Adrenal gland (tissue), 12 donors: ENCODE measurements around the gene CBARP. TPM values are rescaled to one million over a fixed set of nuclear protein-coding genes. Genes with fewer than 3 reads are reported as not detected.
A peak's percentile ranks its signal among the peaks of the same experiment; 100 is the strongest.
"Not testable (repeated sequence)": the region's sequence is repeated elsewhere in the genome, so short reads cannot be mapped to it uniquely, and the experiment has no call there.

Experiments used
- DNase-seq, 7 donors: peaks; one replicate each; pipeline ENCODE4 v3.0.0-alpha.2; 2019 to 2020
- H3K27ac ChIP-seq, 5 donors: fragments of 200-600 bp; sonication (generic) in 4 of 5; 1 replicate in 3 of 5; 2 replicates in 2 of 5; pipeline versions ENCODE4 v1.5.1 to v1.8.0; 2016 to 2020; ENCODE audit warnings: mild to moderate bottlenecking in 1 of 5
- H3K27me3 ChIP-seq: fragments of 200-600 bp; 2 replicates; pipeline ENCODE4 v1.8.0; 2021
- H3K36me3 ChIP-seq, 2 donors: fragments of 200-600 bp; replicated peaks in 1 of 2; 1 replicate in 1 of 2; 2 replicates in 1 of 2; pipeline versions ENCODE4 v1.5.1 to v1.8.0; 2018 to 2022
- H3K4me1 ChIP-seq, 2 donors: fragments of 200-600 bp; replicated peaks in 1 of 2; 1 replicate in 1 of 2; 2 replicates in 1 of 2; pipeline versions ENCODE4 v1.5.1 to v1.8.0; 2018 to 2021
- H3K4me3 ChIP-seq, 4 donors: fragments of 200-600 bp; sonication (generic) in 3 of 4; one replicate each; pipeline ENCODE4 v1.5.1; 2016 to 2018
- H3K9me3 ChIP-seq, 3 donors: fragments of 200-600 bp; sonication (generic) in 1 of 3; replicated peaks in 1 of 3; 1 replicate in 2 of 3; 2 replicates in 1 of 3; pipeline versions ENCODE4 v1.5.1 to v1.8.0; 2016 to 2021
- POLR2A ChIP-seq, 2 donors: fragments of 450-650 bp; IDR thresholded peaks; one replicate each; pipeline ENCODE4 v1.6.1; 2017; ENCODE audit warnings: antibody characterized with exemption in 2 of 2, mild to moderate bottlenecking in 2 of 2, moderate library complexity in 1 of 2
- WGBS, 4 donors: extraction: QIAGEN DNeasy Blood & Tissue Kit in 2 of 4; methylation state at CpG; one replicate each; pipeline versions ENCODE4 v1.1.5 to v1.1.7; 2013 to 2017; 5-methylcytosine and 5-hydroxymethylcytosine counted together
- intact Hi-C, 2 donors: fragments of 100-400 bp; cut with DNase I; formaldehyde crosslinking; loops; one replicate each; pipeline versions ENCODE4 v1.14.1 to v1.15.0; 2022 to 2023
- polyA plus RNA-seq, 3 donors: library from polyadenylated mRNA; stranded (reverse); fragments of 200-250 nt in 2 of 3; fragments of 350-450 nt in 1 of 3; fragmentation: Illumina TruSeq in 1 of 3; extraction: RNeasy Lipid Tissue Mini Kit (QIAGEN cat#74804) in 1 of 3; gene quantifications; one replicate each; pipeline ENCODE4 v1.2.3, GENCODE V29; 2013 to 2014
- total RNA-seq, 9 donors: library from RNA; depleted of rRNA in 4 of 9; stranded (reverse); fragments of >200 nt in 4 of 9; fragments of 120-200 nt in 1 of 9; fragmentation: NEBNext Ultra II Directional in 1 of 9; extraction: Animal tissue kit (Norgen Biotek cat#: 25700) in 1 of 9; gene quantifications; one replicate each; pipeline versions ENCODE4 v1.1.0 to v1.2.4, GENCODE V29; 2013 to 2023
- TF ChIP-seq, protein P1 (sequence below), 6 experiments: fragments of 450-650 bp in 4 of 6; fragments of 200-600 bp in 2 of 6; sonication (generic) in 1 of 6; IDR thresholded peaks; 1 replicate in 5 of 6; 2 replicates in 1 of 6; pipeline versions ENCODE4 v1.5.1 to v1.8.0; 2016 to 2021; ENCODE audit warnings: antibody characterized with exemption in 6 of 6, mild to moderate bottlenecking in 2 of 6, moderate library complexity in 1 of 6
- donor health status: healthy with polysubstance abuse.
- donor health status: Bipolar disorder and iron deficiency.
- donor health status: DM: yes; HTN: yes; CAD: no.
- donor health status: DM: no; HTN: no; CAD: no.
- donor health status: DM: no; HTN: no; CAD: no.
- donor health status: DM: yes; HTN: yes; CAD: no.

Gene CBARP
- total and polyA plus RNA-seq, 12 donors, result 0.09 to 9.3 (median 1.8) TPM; not detected in 2

DNA sequence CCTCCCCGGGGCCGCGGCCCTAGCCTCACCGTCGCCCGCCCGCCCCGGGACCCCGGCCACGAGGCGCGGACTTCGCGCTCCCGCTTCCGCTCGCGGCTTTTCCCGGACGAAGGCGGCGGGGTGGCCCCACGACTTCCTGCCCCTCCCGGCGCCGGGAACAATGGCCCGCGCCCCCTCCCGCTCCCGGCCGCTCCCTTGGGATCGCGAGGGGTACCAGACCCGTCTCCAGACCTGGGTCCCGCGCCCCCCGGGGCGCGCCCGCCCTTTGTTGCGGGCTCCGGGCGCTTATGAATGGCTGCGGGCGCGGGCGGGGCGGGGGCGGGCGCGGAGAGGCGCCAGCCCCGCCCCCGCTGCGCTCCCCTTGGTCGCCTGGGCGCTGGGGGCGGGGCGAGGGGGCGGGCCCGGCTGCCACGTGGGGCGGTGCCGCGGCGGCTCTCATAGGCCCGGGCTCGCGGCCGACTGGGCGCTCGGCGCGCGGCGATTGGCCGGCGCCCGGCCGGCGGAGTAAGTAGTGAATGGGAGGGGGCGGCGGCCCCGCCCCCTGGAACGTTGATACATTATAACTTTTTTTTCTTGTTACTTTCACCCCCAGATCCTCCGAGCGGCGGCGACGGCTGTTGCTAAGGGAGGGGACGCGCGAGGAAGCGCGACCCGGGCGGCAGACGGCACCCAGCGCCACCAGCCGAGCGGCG is 11.6 kb upstream of the CBARP start:
- peaks cover 51 to 55% of the 10 kb centered on the region in 2 donors for H3K4me1 ChIP-seq
- WGBS, 4 donors, result 0 to 1% (median 1%) methylated on average over 39 to 102 of the region's 102 CpGs
- peak; percentile 92 to 97 (median 95) for DNase-seq

DNA sequence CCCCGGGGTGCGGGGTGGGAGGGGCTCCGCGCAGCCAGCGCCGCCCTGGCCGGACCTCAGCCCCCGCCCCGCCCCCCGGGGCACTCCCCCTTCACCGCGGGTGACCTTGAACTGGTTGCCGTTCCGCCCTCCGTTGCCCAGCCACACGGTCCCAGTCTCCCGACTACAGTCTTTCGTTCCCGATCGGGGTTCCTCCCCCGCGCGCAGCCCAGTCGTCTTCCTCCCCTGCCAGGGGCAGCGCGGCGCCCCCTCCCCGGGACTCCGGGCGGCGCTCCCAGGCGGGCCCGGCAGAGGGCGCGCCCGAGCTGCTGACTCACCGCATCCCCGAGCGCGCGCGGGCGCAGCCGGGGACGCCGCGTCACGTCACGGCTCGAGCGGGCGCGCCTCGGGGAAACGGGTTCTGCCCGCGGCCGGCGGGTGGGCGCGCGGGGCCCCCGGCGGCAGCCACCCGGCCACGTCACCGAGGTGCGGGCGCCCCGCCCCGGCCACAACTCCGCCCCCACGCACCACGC is 11.0 kb upstream of the CBARP start:
- Histone ChIP-seq H3K36me3 (peaks cover 0 to 15% of the 10 kb centered on the region in 2 donors), H3K4me3 (peak overlapping the region; percentile 1 to 92 (median 77)), H3K27ac (peak overlapping the region; percentile 71 to 100 (median 99)), H3K4me1 (peaks cover 51 to 54% of the 10 kb centered on the region in 2 donors), H3K27me3 (no peaks in the 10 kb centered on the region), H3K9me3 (no peaks in the 10 kb centered on the region)
- peak; percentile 80 to 92 (median 87) for DNase-seq
- intact Hi-C loops, result no loop called here
- WGBS, 4 donors, result 0% methylated on average over 11 to 74 of the region's 74 CpGs; no CpG with 5 or more reads in 1 of the 4 donors
- TF ChIP-seq, protein P1, sequence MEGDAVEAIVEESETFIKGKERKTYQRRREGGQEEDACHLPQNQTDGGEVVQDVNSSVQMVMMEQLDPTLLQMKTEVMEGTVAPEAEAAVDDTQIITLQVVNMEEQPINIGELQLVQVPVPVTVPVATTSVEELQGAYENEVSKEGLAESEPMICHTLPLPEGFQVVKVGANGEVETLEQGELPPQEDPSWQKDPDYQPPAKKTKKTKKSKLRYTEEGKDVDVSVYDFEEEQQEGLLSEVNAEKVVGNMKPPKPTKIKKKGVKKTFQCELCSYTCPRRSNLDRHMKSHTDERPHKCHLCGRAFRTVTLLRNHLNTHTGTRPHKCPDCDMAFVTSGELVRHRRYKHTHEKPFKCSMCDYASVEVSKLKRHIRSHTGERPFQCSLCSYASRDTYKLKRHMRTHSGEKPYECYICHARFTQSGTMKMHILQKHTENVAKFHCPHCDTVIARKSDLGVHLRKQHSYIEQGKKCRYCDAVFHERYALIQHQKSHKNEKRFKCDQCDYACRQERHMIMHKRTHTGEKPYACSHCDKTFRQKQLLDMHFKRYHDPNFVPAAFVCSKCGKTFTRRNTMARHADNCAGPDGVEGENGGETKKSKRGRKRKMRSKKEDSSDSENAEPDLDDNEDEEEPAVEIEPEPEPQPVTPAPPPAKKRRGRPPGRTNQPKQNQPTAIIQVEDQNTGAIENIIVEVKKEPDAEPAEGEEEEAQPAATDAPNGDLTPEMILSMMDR (IDR thresholded peaks at IDR 0.05), result peak in 5 of 6 experiments; percentile 52 to 96 (median 78)
- no peak for TF ChIP-seq POLR2A (IDR thresholded peaks at IDR 0.05)

More for the DNA sequence above, 11.6 kb upstream of the CBARP start:
- peaks cover 0 to 21% of the 10 kb centered on the region in 2 donors for H3K36me3 ChIP-seq
- intact Hi-C loops, result no loop called here
- H3K9me3 ChIP-seq, result no peaks in the 10 kb centered on the region
- H3K27me3 ChIP-seq, result no peaks in the 10 kb centered on the region
- peak overlapping the region in 3 of 4 donors; percentile 48 to 92 (median 86) for H3K4me3 ChIP-seq
- TF ChIP-seq POLR2A (IDR thresholded peaks at IDR 0.05), result peak; percentile 92
- TF ChIP-seq, protein P1 (IDR thresholded peaks at IDR 0.05), result no peak
- H3K27ac ChIP-seq, result peak overlapping the region; percentile 60 to 100 (median 99)

DNA sequence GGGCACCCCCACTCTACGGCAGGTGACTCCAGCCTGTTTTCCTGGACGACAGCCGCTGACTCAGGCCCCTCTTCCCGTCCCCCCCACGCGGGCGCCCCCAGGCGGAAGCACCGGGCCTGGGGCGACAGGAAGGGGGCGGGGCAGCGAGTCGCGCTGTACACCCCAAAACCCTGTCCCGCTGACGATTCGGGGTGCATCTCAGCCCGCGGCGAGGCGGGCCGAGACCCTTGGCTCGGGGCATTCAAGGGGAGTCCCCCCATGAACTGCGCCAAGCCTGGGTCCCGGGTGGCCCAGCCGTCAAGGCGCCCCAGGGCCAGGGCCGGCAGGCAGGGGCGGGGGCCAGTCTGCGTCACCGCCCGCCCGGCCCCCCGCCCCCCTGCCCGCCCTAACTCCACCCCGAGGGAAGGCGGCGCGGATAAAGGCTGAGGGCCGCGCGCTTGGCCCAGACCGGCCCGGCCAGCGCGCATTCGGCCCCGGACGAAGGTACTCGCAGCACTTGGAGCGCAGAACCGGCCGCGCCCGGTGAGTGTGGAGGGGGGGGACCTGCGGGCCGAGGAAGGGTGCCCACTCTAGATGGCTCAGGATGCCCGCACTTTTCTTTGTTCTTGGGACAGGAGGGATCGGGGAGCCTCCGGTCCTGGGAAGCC is 10.5 kb upstream of the CBARP start, which contains the start of gene MIDN:
Gene MIDN (plus strand): TSS at position 445 of the 647 bp plus-strand sequence. CDS start 1,714 bp downstream, outside the sequence.
- Histone ChIP-seq H3K4me3 (peak within 1 kb of the TSS; percentile 33 to 92 (median 77)), H3K27ac (peak within 1 kb of the TSS; percentile 84 to 100 (median 99)), H3K36me3 (peaks cover 0 to 11% of the 10 kb centered on the region in 2 donors), H3K27me3 (no peaks in the 10 kb centered on the region), H3K9me3 (no peaks in the 10 kb centered on the region), H3K4me1 (peaks cover 51 to 54% of the 10 kb centered on the region in 2 donors)
- WGBS, 4 donors, result 0 to 1% (median 1%) methylated on average over 24 to 60 of the region's 60 CpGs; no CpG with 5 or more reads in 1 of the 4 donors
- intact Hi-C loops, result no loop called here
- peak; percentile 93 to 97 for TF ChIP-seq POLR2A (IDR thresholded peaks at IDR 0.05)
- TF ChIP-seq, protein P1 (IDR thresholded peaks at IDR 0.05), result peak in 5 of 6 experiments; percentile 14 to 36 (median 20)
- DNase-seq, result peak; percentile 89 to 94 (median 91)

DNA sequence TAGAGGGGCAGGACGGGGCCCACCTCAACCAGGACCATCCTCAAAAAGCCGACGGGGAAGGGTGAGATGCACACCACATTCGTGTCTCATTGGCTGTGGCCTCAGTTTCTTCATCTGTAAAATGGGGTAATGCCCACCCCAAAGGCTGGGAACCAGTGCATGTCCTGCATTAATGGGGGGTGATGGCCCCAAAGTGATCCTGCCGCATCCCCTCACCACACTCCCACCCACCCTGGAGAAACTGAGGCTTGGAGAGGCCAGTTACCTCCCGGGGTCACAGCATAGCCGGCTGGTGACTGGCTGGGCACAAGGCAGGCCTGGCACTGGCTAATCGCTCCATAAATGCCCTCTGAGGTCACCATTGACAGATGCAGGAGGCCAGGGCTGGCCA is 9.9 kb upstream of the CBARP start:
- Histone ChIP-seq H3K27ac (peak overlapping the region; percentile 84 to 100 (median 99)), H3K4me3 (peak overlapping the region in 1 of 4 donors; percentile 92), H3K9me3 (no peaks in the 10 kb centered on the region), H3K4me1 (peaks cover 53 to 56% of the 10 kb centered on the region in 2 donors), H3K27me3 (no peaks in the 10 kb centered on the region), H3K36me3 (peaks cover 0 to 11% of the 10 kb centered on the region in 2 donors)
- TF ChIP-seq, protein P1 (IDR thresholded peaks at IDR 0.05), result no peak
- TF ChIP-seq POLR2A (IDR thresholded peaks at IDR 0.05), result peak in 1 of 2 donors; percentile 2
- peak in 1 of 7 donors; percentile 48 for DNase-seq
- intact Hi-C loops, result no loop called here
- 58 to 71% (median 65%) methylated on average over 7 to 8 of the region's 8 CpGs; no CpG with 5 or more reads in 1 of the 4 donors for WGBS, 4 donors

DNA sequence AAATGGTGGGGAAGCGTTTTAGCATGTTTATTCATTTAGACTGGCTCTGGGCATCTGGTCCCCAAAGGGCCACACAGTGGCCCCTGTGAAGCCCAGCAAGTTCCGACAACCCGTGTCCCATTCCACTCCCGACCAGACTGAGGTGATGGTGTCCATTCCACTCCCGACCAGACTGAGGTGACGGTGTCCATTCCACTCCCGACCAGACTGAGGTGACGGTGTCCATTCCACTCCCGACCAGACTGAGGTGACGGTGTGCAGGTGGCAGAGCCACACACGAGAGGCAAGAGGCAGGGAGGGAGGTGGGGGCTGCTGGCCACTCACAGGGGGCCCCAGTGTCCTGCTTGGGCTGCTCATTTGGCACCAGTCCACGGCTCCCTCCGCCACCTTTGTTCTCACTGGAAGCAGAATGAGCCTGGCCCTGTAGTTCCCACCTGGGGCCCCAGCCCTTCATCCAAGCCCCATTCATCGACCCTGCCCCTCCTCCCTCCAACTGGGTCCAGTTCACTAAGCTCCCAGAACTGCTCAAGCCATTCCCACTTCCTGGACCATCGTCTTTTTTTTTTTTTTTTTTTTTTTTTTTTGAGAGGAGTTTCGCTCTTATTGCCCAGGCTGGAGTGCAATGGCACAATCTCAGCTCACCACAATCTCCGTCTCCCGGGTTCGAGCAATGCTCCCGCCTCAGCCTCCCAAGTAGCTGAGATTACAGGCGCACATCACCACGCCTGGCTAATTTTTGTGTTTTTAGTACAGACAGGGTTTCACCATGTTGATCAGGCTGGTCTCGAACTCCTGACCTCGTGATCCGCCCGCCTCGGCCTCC is 8.7 kb upstream of the CBARP start:
- H3K4me3 ChIP-seq, H3K27me3 ChIP-seq, H3K36me3 ChIP-seq, intact Hi-C loops, H3K9me3 ChIP-seq: not testable (repeated sequence)
- peak overlapping the region; percentile 61 to 99 (median 93) for H3K27ac ChIP-seq
- H3K4me1 ChIP-seq, result peaks cover 53 to 58% of the 10 kb centered on the region in 2 donors
- WGBS, 4 donors, result 68 to 76% (median 71%) methylated on average over 17 to 27 of the region's 27 CpGs
- peak in 5 of 7 donors; percentile 60 to 86 (median 68) for DNase-seq
